Bronchial epithelial cell (primary cell): ENCODE data around the gene KANK3. TPM values are rescaled to one million over a fixed set of nuclear protein-coding genes. Genes with fewer than 3 reads are reported as not detected.
A peak's percentile ranks its signal among the peaks of the same experiment; 100 is the strongest.

Experiments used
- DNase-seq: peaks from one replicate; pipeline ENCODE4 v3.0.0-alpha.2; 2010; ENCODE audit warnings: low read depth
- FAIRE-seq: peaks from 2 replicates; lab custom pipeline; 2011; peaks lifted over from hg19 to GRCh38; lab: Jason Lieb, UNC
- H3K27me3 ChIP-seq: 2 replicates; pipeline ENCODE4 v1.5.1; 2011; ENCODE audit warnings: low read length; ENCODE audit not compliant: control insufficient read depth, insufficient read depth
- H3K36me3 ChIP-seq: 2 replicates; pipeline ENCODE4 v1.5.1; 2011; ENCODE audit warnings: low read length; ENCODE audit not compliant: control insufficient read depth, insufficient read depth
- H3K4me3 ChIP-seq: 2 replicates; pipeline ENCODE4 v1.5.1; 2011; ENCODE audit warnings: mild to moderate bottlenecking, low read depth, low read length, control low read depth
- CTCF ChIP-seq: IDR thresholded peaks from 2 replicates; pipeline ENCODE4 v1.5.1; 2011; ENCODE audit warnings: mild to moderate bottlenecking, moderate library complexity, low read length, control low read depth, inconsistent platforms; ENCODE audit not compliant: insufficient read depth, severe bottlenecking
- total RNA-seq: library from RNA; depleted of rRNA; stranded (reverse); fragments of >200 nt; gene quantifications from 2 replicates; pipeline ENCODE4 v1.2.1, GENCODE V29; 2014

The KANK3 gene
- total RNA-seq = 0.64 and 2.4 TPM in 2 replicates

GRCh38 chr19:8342684-8343482 lies at the start of gene KANK3:
Gene KANK3, minus strand, starts transcription at chr19:8343262. Its CDS starts 5,434 bp downstream, at chr19:8337828.
- no peak for FAIRE-seq
- peak within 1 kb of the TSS; percentile 41 for H3K4me3 ChIP-seq
- H3K36me3 ChIP-seq = no peaks in the 10 kb centered on the region
- TF ChIP-seq CTCF = no peak
- peak; percentile 85 for DNase-seq
- no peaks in the 10 kb centered on the region for H3K27me3 ChIP-seq

GRCh38 chr19:8392017-8392591 lies 49.0 kb upstream of the KANK3 start:
- DNase-seq (no peak), FAIRE-seq (no peak)
- peaks cover 3% of the 10 kb centered on the region for H3K36me3 ChIP-seq
- H3K4me3 ChIP-seq = no peak overlapping the region
- no peak for TF ChIP-seq CTCF
- H3K27me3 ChIP-seq = no peaks in the 10 kb centered on the region

GRCh38 chr19:8391198-8392016 lies 48.3 kb upstream of the KANK3 start:
- Histone ChIP-seq H3K4me3 (peak overlapping the region; percentile 14), H3K27me3 (no peaks in the 10 kb centered on the region), H3K36me3 (peaks cover 3% of the 10 kb centered on the region)
- FAIRE-seq (no peak), DNase-seq (no peak)
- TF ChIP-seq CTCF = no peak

- Histone ChIP-seq H3K4me3 (peak overlapping the region; percentile 74), H3K27me3 (no peaks in the 10 kb centered on the region), H3K36me3 (peaks cover 3% of the 10 kb centered on the region)
- no peak for TF ChIP-seq CTCF
- peak; percentile 77 for DNase-seq
- FAIRE-seq = no peak
Observed at GRCh38 chr19:8390617-8390981, 47.5 kb upstream of the KANK3 start.

- no peaks in the 10 kb centered on the region for H3K27me3 ChIP-seq
- H3K36me3 ChIP-seq = peaks cover 3% of the 10 kb centered on the region
- no peak for TF ChIP-seq CTCF
- FAIRE-seq (peak; percentile 97), DNase-seq (peak; percentile 99)
- peak within 1 kb of the TSS; percentile 74 for H3K4me3 ChIP-seq
Observed at GRCh38 chr19:8389891-8390616, 47.0 kb upstream of the KANK3 start, which contains the start of gene RAB11B. Gene RAB11B, plus strand, starts transcription at chr19:8390360. Its CDS starts 57 bp downstream, at chr19:8390417.
